Panc1 (cell line): ENCODE results near the gene WDR46. TPM values are rescaled to one million over a fixed set of nuclear protein-coding genes. Genes with fewer than 3 reads are reported as not detected.

ENCODE experiments used
- ATAC-seq: fragments of 200-7000 bp; cut with Tn5 transposase; 2 replicates; pipeline ENCODE4 v1.9.1; 2020; ENCODE audit warnings: mild to moderate bottlenecking, moderate library complexity
- BruUV-seq: library from RNA; stranded (reverse); fragments of 400-500 nt; replicated peaks from 2 replicates; lab custom pipeline; 2021; lab: Mats Ljungman, UMichigan
- CTCF ChIA-PET: fragments of 300-600 bp; sonication (Branson Sonifier 250); formaldehyde crosslinking; loops from one replicate; lab custom pipeline; 2022; ENCODE audit warnings: antibody characterized with exemption; lab: Charles Lee
- POLR2A ChIA-PET: fragments of 300-600 bp; sonication (Branson Sonifier 250); formaldehyde crosslinking; loops from one replicate; lab custom pipeline; 2022; ENCODE audit warnings: antibody characterized with exemption; lab: Charles Lee
- DNase-seq: peaks from one replicate; pipeline ENCODE4 v3.0.0-alpha.2; 2010; ENCODE audit warnings: low read depth, low spot score
- H3K27ac ChIP-seq: 2 replicates; pipeline ENCODE4 v1.5.1; 2011; ENCODE audit warnings: mild to moderate bottlenecking, low read length, inconsistent platforms
- H3K27me3 ChIP-seq: fragments of 200-500 bp; sonication (Bioruptor generic); 2 replicates; pipeline ENCODE4 v1.6.0; 2014; ENCODE audit warnings: low read length, inconsistent platforms; ENCODE audit not compliant: control insufficient read depth, insufficient read depth
- H3K36me3 ChIP-seq: fragments of 200-500 bp; sonication (Bioruptor generic); 2 replicates; pipeline ENCODE4 v1.5.1; 2014; ENCODE audit warnings: inconsistent platforms, mild to moderate bottlenecking, low read length, moderate library complexity; ENCODE audit not compliant: control insufficient read depth, insufficient read depth
- H3K4me1 ChIP-seq: 2 replicates; pipeline ENCODE4 v1.5.1; 2011; ENCODE audit warnings: inconsistent platforms, mild to moderate bottlenecking, low read length, moderate library complexity; ENCODE audit not compliant: control insufficient read depth, insufficient read depth
- H3K4me3 ChIP-seq, 2 experiments: 2 replicates each; pipeline ENCODE4 v1.5.1; 2011 to 2012; ENCODE audit warnings: low read depth in 2 of 2, low read length in 2 of 2, mild to moderate bottlenecking in 2 of 2, inconsistent platforms in 1 of 2, moderate library complexity in 1 of 2
- H3K9me3 ChIP-seq: fragments of 200-500 bp; sonication (Bioruptor generic); 2 replicates; pipeline ENCODE4 v1.5.1; 2014; ENCODE audit warnings: low read depth, mild to moderate bottlenecking, inconsistent platforms, low read length, moderate library complexity; ENCODE audit not compliant: control insufficient read depth, insufficient read depth
- POLR2AphosphoS5 ChIP-seq: IDR thresholded peaks from 2 replicates; pipeline ENCODE4 v1.6.1; 2012; ENCODE audit warnings: mild to moderate bottlenecking, low read depth, low read length, moderate library complexity
- SIN3A ChIP-seq: IDR thresholded peaks from 2 replicates; pipeline ENCODE4 v1.6.1; 2012; ENCODE audit warnings: low read depth, mild to moderate bottlenecking, low read length, moderate library complexity, borderline replicate concordance; ENCODE audit not compliant: insufficient read depth
- TCF7L2 ChIP-seq: IDR thresholded peaks from 2 replicates; pipeline ENCODE4 v1.6.1; 2011; ENCODE audit warnings: mild to moderate bottlenecking, low read depth, low read length, inconsistent platforms
- in situ Hi-C: cut with HindIII; loops from 2 replicates; pipeline ENCODE4 v1.10.0; 2016; ENCODE audit warnings: low sequenced_read_pairs, low pct_unique_long_range_greater_than_20kb
- intact Hi-C: fragments of 100-400 bp; cut with micrococcal nuclease; formaldehyde crosslinking; loops from one replicate; pipeline ENCODE4 v1.10.0; 2022; ENCODE audit not compliant: unreplicated experiment
- total RNA-seq: library from RNA; stranded (reverse); gene quantifications from one replicate; pipeline ENCODE4 v1.2.1, GENCODE V29; 2021; ENCODE audit not compliant: unreplicated experiment
- TF ChIP-seq, protein P1 (sequence below): fragments of 450-650 bp; IDR thresholded peaks from 2 replicates; pipeline ENCODE4 v1.5.1; 2017; ENCODE audit warnings: mild to moderate bottlenecking
- TF ChIP-seq, protein P2 (sequence below), 2 experiments: IDR thresholded peaks; 2 replicates each; pipeline ENCODE4 v1.6.1; 2011 to 2012; ENCODE audit warnings: low read depth in 2 of 2, control low read depth in 1 of 2, low read length in 1 of 2, mild to moderate bottlenecking in 1 of 2, moderate library complexity in 1 of 2; ENCODE audit not compliant: insufficient read depth in 1 of 2

Gene WDR46
- total RNA-seq, 1 experiment from 2014 or later: 80.6 TPM

- ATAC-seq: peak; percentile 39
- in situ Hi-C loops: no loop called here
- POLR2A ChIA-PET: interaction anchor here (0.6 kb wide), 1 partner anchor 23 kb away, joined by 3 read pairs; the partner anchor contains the start of gene VPS52
- CTCF ChIA-PET: interaction anchor here (0.8 to 1.9 kb wide), 6 partner anchors 12 to 264 kb away, joined by 3 to 9 read pairs (median 4); no protein-coding TSS in a partner anchor
- Histone ChIP-seq H3K27me3 (no peaks in the 10 kb centered on the region), H3K9me3 (no peaks in the 10 kb centered on the region), H3K27ac (peak overlapping the region; percentile 90), H3K36me3 (peaks cover 4% of the 10 kb centered on the region; the same call in 1 of the 2 replicates), H3K4me1 (peaks cover 14% of the 10 kb centered on the region), H3K4me3 (peak overlapping the region; percentile 67 to 82)
- intact Hi-C loops: loop anchor here (2.0 to 10.0 kb wide), 2 partner anchors 130 to 234 kb away; no protein-coding TSS in a partner anchor
- BruUV-seq: no TSS peak
- DNase-seq: no peak
- TF ChIP-seq, protein P1, sequence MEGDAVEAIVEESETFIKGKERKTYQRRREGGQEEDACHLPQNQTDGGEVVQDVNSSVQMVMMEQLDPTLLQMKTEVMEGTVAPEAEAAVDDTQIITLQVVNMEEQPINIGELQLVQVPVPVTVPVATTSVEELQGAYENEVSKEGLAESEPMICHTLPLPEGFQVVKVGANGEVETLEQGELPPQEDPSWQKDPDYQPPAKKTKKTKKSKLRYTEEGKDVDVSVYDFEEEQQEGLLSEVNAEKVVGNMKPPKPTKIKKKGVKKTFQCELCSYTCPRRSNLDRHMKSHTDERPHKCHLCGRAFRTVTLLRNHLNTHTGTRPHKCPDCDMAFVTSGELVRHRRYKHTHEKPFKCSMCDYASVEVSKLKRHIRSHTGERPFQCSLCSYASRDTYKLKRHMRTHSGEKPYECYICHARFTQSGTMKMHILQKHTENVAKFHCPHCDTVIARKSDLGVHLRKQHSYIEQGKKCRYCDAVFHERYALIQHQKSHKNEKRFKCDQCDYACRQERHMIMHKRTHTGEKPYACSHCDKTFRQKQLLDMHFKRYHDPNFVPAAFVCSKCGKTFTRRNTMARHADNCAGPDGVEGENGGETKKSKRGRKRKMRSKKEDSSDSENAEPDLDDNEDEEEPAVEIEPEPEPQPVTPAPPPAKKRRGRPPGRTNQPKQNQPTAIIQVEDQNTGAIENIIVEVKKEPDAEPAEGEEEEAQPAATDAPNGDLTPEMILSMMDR: peak; percentile 73
- TF ChIP-seq SIN3A (no peak), POLR2AphosphoS5 (no peak)
Measured at GRCh38 chr6:33248643-33248931, 40.5 kb downstream of the WDR46 start.

DNA sequence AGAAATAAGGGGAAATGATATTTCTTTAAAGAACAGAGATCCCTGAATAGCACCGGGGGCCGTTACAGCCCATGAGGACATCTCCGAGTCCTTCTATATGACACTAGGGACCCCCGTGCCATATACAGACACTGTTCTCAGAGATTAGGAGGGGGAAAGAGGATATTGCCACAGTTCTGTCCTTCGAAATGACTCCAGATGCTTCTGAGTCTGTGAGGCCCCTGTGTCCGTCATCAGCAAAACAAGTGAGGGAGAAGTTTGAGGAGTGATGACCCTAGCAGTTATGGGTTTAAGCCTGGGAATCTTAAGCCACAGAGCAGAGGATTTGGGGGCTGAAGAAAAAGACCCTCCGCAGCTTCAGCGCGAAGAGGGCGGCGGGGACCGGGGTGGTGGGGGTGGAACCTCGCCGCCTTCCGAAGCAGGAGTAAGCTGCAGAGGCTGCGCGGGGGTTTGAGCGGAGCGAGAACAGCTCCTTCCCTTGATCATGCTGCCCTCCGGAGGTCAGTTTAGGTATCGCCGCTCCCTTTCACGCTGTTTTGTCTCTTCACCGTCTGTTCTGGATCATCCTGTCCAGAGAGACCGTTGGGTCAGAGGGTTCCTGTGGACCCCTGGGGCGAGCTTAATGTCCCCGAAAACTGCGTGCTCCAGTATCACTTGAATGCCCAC is 40.9 kb downstream of the WDR46 start:
- DNase-seq (peak; percentile 83), ATAC-seq (peak; percentile 68)
- ChIA-PET POLR2A (interaction anchor here (0.6 kb wide), 1 partner anchor 23 kb away, joined by 3 read pairs; the partner anchor contains the start of gene VPS52), CTCF (interaction anchor here (0.5 to 1.9 kb wide), 15 partner anchors 12 to 754 kb away, joined by 3 to 9 read pairs (median 5); no protein-coding TSS in a partner anchor)
- Histone ChIP-seq H3K4me3 (peak overlapping the region; percentile 67 to 82), H3K36me3 (peaks cover 4% of the 10 kb centered on the region; the same call in 1 of the 2 replicates), H3K4me1 (peaks cover 14% of the 10 kb centered on the region), H3K27ac (peak overlapping the region; percentile 90), H3K27me3 (no peaks in the 10 kb centered on the region), H3K9me3 (no peaks in the 10 kb centered on the region)
- in situ Hi-C loops: no loop called here
- BruUV-seq: no TSS peak
- intact Hi-C loops: loop anchor here (2.0 to 10.0 kb wide), 2 partner anchors 129 to 233 kb away; no protein-coding TSS in a partner anchor
- TF ChIP-seq, protein P1: peak; percentile 95
- TF ChIP-seq SIN3A: 0 out of 2 replicates have a peak, but pooled peaks have one; percentile 77
- TF ChIP-seq POLR2AphosphoS5: 0 out of 2 replicates have a peak, but pooled peaks have one; percentile 36
- TF ChIP-seq TCF7L2: no peak
- TF ChIP-seq, protein P2, sequence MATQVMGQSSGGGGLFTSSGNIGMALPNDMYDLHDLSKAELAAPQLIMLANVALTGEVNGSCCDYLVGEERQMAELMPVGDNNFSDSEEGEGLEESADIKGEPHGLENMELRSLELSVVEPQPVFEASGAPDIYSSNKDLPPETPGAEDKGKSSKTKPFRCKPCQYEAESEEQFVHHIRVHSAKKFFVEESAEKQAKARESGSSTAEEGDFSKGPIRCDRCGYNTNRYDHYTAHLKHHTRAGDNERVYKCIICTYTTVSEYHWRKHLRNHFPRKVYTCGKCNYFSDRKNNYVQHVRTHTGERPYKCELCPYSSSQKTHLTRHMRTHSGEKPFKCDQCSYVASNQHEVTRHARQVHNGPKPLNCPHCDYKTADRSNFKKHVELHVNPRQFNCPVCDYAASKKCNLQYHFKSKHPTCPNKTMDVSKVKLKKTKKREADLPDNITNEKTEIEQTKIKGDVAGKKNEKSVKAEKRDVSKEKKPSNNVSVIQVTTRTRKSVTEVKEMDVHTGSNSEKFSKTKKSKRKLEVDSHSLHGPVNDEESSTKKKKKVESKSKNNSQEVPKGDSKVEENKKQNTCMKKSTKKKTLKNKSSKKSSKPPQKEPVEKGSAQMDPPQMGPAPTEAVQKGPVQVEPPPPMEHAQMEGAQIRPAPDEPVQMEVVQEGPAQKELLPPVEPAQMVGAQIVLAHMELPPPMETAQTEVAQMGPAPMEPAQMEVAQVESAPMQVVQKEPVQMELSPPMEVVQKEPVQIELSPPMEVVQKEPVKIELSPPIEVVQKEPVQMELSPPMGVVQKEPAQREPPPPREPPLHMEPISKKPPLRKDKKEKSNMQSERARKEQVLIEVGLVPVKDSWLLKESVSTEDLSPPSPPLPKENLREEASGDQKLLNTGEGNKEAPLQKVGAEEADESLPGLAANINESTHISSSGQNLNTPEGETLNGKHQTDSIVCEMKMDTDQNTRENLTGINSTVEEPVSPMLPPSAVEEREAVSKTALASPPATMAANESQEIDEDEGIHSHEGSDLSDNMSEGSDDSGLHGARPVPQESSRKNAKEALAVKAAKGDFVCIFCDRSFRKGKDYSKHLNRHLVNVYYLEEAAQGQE (IDR thresholded peaks at IDR 0.05; ENCODE audit: insufficient read depth in 1 of 2, low read depth in 2 of 2, low read length in 1 of 2): no peak
